H1 (cell line): Measurements from ENCODE around the gene MORN4. TPM values are rescaled to one million over a fixed set of nuclear protein-coding genes. Genes with fewer than 3 reads are reported as not detected.

Source experiments
- GABPA ChIP-seq: IDR thresholded peaks from 2 replicates; pipeline ENCODE4 v1.6.1; 2011; ENCODE audit warnings: mild to moderate bottlenecking, low read length, moderate library complexity, borderline replicate concordance; ENCODE audit not compliant: insufficient read depth
- NANOG ChIP-seq: IDR thresholded peaks from 2 replicates; pipeline ENCODE4 v1.6.1; 2011; ENCODE audit warnings: low read length, low read depth, mild to moderate bottlenecking, inconsistent platforms; ENCODE audit not compliant: insufficient read depth, poor library complexity, severe bottlenecking
- SAP30 ChIP-seq: fragments of 300-600 bp; sonication (generic); IDR thresholded peaks from 2 replicates; pipeline ENCODE4 v1.7.1; 2012; ENCODE audit warnings: low read length, moderate library complexity, mild to moderate bottlenecking, inconsistent platforms; ENCODE audit not compliant: insufficient read depth, insufficient replicate concordance
- ZNF274 ChIP-seq: IDR thresholded peaks from 2 replicates; pipeline ENCODE4 v1.7.0; 2012; ENCODE audit warnings: low read length, borderline replicate concordance; ENCODE audit errors: extremely low read depth
- polyA plus RNA-seq, 7 experiments: library from polyadenylated mRNA; depleted of rRNA in 3 of 7; stranded (reverse) in 5 of 7; unstranded in 2 of 7; fragments of >200 nt in 5 of 7; fragments of 200-250 nt in 2 of 7; gene quantifications; 1 replicate in 5 of 7; 2 replicates in 1 of 7; 4 replicates in 1 of 7; pipeline versions ENCODE4 v1.2.1 to v1.2.3, GENCODE V29; 2011 to 2013; ENCODE audit warnings: missing spikeins in 2 of 7, mixed read lengths in 2 of 7
- total RNA-seq: library from RNA; stranded (reverse); fragmentation: NEBNext Ultra II Directional; extraction: Animal tissue kit (Norgen Biotek cat#: 25700); gene quantifications from 2 replicates; pipeline ENCODE4 v1.2.1, GENCODE V29; 2021

Gene MORN4
- total and polyA plus RNA-seq, 2 of the 8 experiments (the other 6 are each of a cell fraction or from before 2014, with no cell fraction given): 13.6 to 22.0 TPM

GRCh38 chr10:97635577-97635976, 2.3 kb upstream of the MORN4 start (continued):
- TF ChIP-seq SAP30: no peak
- TF ChIP-seq NANOG: no peak
- no peak for TF ChIP-seq GABPA
- TF ChIP-seq ZNF274: no peak
